Hepatocyte (in vitro differentiated cells): ENCODE data around the gene CRADD.

Source experiments
- EZH2 ChIP-seq: fragments of 200-600 bp; sonication (generic); IDR thresholded peaks from 2 replicates; pipeline ENCODE4 v1.6.1; 2016; ENCODE audit warnings: antibody characterized with exemption, mild to moderate bottlenecking, borderline replicate concordance
- EZH2phosphoT487 ChIP-seq: fragments of 200-600 bp; sonication (generic); IDR thresholded peaks from one replicate; pipeline ENCODE4 v1.6.1; 2018; ENCODE audit warnings: antibody characterized with exemption, mild to moderate bottlenecking, low read depth, moderate library complexity; ENCODE audit not compliant: unreplicated experiment, severe bottlenecking
- TF ChIP-seq, protein P1 (sequence below): fragments of 200-600 bp; sonication (generic); IDR thresholded peaks from 2 replicates; pipeline ENCODE4 v1.5.1; 2016; ENCODE audit warnings: antibody characterized with exemption, mild to moderate bottlenecking; ENCODE audit not compliant: poor library complexity

DNA sequence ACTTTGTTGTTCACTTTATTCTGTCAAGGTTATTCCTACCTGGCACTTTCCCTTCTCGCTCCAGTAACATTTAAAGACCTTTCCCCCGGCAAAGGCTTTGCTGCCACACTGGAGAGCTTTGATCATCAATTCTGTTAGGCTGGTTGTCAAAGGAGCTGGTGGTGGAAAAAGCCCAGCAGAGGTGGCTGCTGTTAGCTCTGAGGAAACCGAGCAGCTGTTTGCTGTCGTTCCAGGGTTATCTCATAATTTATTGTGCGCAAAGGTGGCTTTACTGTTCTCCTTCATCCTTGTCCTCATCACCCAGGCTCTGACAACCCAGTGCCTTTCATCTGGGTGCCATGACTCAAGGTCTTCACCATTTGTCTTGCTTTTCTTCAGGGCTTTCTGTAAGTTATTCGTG lies 38.2 kb upstream of the CRADD start:
- TF ChIP-seq, protein P1, sequence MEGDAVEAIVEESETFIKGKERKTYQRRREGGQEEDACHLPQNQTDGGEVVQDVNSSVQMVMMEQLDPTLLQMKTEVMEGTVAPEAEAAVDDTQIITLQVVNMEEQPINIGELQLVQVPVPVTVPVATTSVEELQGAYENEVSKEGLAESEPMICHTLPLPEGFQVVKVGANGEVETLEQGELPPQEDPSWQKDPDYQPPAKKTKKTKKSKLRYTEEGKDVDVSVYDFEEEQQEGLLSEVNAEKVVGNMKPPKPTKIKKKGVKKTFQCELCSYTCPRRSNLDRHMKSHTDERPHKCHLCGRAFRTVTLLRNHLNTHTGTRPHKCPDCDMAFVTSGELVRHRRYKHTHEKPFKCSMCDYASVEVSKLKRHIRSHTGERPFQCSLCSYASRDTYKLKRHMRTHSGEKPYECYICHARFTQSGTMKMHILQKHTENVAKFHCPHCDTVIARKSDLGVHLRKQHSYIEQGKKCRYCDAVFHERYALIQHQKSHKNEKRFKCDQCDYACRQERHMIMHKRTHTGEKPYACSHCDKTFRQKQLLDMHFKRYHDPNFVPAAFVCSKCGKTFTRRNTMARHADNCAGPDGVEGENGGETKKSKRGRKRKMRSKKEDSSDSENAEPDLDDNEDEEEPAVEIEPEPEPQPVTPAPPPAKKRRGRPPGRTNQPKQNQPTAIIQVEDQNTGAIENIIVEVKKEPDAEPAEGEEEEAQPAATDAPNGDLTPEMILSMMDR = no peak
- TF ChIP-seq EZH2phosphoT487 = no peak
- TF ChIP-seq EZH2 = no peak
